ENCODE data around the gene MOK.

Gene MOK

DNA sequence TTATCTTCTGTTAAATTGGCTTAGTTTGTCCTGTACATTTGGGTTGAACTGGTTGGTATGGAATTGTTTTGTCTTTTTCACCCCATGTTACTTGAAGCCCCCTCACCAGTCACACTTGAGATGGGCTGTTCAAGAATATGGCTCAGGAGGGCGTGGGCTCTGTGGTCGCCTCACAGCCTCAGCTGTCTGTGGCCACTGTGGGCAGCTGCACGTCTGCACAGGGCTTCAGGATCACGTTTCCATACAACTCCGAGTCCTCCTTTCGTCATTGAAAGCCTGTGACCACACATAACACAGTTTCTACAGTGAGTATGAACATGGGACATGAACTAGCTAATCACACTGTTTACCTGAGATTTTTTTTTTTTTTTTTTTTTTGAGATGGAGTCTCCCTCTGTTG lies 81.3 kb downstream of the MOK start:
- TF ChIP-seq ZNF274 (IDR thresholded peaks at IDR 0.05; ENCODE audit: low read depth, low read length) = no peak

DNA sequence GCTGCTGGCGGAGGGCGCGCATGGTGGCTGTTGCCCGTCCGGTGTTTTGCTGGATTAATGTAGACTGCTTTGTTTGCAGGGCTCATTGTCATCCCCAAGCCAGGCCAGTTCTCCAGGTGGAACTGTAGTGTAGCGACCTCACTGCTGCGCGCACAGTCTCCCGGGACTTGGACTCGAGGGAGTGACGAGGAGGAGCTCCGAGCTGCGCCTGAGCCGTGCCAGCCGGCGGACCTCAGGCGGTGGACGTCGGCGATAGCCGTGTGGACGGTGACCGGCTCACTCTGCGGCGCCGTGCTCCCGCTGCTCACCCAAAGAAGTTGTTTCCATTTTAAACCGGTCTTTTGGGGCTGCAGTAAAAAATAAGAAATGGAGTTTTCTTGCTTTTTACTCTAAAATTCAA lies 82.2 kb downstream of the MOK start:
- H3K4me3 ChIP-seq (ENCODE audit: low read length) = no peak overlapping the region
- TF ChIP-seq ZNF274 (IDR thresholded peaks at IDR 0.05; ENCODE audit: low read depth, low read length) = no peak

More for the DNA sequence above, 81.3 kb downstream of the MOK start:
- no peak overlapping the region for H3K4me3 ChIP-seq (ENCODE audit: low read length)

DNA sequence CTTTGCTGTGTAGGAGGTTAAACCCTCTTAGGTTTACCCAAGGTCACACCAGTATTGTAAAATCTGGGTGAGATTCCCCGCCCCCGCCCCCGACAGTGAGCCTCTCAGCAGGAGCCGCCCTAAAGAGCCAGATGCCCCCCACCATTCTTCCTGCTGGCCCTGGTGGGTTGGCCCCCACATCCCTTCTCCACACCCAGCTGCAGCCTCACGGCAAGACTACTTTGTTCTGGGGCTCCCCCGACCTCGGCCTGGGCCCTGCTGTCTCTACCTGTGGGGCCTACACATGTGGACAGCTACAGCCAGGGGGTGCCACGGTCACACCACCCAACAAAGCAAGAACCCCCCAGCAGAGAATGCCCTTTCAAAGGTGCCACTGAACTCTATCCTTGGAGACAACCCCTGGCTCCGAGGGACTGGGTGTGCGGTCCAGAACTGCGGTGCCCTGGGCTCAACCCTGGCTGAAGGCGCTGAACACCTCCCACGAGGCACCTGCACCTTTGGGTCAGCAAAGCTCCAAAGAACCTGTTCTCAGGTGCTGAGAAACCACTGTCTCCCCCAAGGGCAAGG lies 82.9 kb downstream of the MOK start:
- H3K4me3 ChIP-seq (ENCODE audit: low read length) = no peak overlapping the region
- TF ChIP-seq ZNF274 (IDR thresholded peaks at IDR 0.05; ENCODE audit: low read depth, low read length) = no peak

DNA sequence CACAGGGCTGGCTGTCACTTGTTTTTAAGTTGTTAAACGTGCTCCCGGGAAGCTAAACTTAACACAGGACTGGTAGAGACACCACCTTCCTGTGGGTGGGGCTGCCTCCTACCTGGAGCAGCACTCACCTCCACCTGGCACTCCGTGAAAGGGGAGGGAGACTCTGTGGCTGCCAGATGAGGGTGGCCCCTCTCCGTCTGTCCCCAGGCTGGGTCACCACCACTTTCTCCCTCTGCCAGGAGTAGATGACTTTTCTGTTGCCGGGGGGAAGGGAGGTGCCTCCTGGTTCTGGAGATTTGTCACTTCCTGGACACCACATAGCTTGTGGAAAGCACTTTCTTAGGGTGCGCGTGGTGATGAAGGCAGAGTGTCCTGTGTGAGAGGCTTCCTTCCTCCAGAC lies 83.9 kb downstream of the MOK start:
- no peak for TF ChIP-seq ZNF274 (IDR thresholded peaks at IDR 0.05; ENCODE audit: low read depth, low read length)
- H3K4me3 ChIP-seq (ENCODE audit: low read length) = no peak overlapping the region

DNA sequence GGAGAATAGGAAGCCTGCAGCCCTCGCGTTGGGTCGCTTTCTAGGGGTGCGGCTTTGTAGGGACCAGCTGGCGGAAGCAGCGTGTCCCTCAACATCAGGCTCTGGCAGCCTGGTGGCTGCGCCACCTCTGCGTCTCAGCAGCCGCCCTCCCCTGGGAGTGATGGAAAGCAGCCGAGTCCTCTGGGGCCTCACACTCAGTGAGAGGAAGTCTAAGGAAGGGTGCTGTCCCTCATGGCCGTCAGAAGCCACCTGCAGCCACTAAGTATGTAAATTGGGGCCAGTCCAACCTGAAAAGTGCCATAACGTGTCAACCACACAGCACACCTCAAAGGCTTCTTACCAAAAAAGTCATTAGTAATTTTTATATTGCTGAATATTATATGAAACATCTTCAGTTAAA lies 84.9 kb downstream of the MOK start:
- no peak overlapping the region for H3K4me3 ChIP-seq (ENCODE audit: low read length)
- no peak for TF ChIP-seq ZNF274 (IDR thresholded peaks at IDR 0.05; ENCODE audit: low read depth, low read length)

DNA sequence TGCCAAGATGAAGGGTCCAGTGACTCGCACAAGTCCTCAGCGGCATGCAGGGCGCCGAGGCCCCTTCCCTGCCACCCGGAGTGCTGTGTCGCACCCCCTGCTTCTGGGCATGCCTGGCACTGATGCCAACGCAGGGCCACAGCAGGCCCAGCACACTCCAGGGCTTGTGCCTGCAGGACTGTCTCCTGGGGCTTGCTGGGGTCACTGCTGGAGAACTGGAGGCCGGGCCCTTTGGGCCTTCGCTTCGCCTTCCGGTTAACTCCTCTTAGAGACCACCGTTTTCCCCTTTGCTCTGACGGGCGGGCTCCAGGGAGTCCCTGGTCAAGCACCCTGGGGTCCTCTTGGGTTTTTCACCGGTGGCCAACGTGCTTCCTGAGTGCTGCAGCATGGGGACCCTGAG lies 85.6 kb downstream of the MOK start:
- no peak for TF ChIP-seq ZNF274 (IDR thresholded peaks at IDR 0.05; ENCODE audit: low read depth, low read length)
- H3K4me3 ChIP-seq (ENCODE audit: low read length) = no peak overlapping the region

DNA sequence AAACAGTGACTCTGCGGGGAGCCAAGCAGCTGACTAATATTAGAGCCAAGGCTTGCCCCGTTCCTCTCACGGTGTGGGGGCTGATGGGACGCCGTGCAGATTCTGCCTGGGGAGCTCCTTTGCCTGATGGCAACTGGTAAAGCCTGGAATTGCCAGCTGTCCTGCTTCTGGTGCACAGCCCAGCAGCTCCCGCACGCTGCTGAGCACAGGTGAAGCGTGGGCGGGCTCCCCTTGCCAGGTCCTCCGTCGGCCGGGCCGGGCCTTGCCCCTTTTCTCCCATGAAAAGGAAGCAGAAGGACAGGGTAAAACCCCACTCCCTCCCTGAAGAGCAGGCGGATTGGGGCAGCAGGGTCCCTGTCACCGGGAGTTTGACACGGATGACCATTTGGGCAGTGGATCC lies 86.3 kb downstream of the MOK start:
- no peak for TF ChIP-seq ZNF274 (IDR thresholded peaks at IDR 0.05; ENCODE audit: low read depth, low read length)
- H3K4me3 ChIP-seq (ENCODE audit: low read length) = no peak overlapping the region

DNA sequence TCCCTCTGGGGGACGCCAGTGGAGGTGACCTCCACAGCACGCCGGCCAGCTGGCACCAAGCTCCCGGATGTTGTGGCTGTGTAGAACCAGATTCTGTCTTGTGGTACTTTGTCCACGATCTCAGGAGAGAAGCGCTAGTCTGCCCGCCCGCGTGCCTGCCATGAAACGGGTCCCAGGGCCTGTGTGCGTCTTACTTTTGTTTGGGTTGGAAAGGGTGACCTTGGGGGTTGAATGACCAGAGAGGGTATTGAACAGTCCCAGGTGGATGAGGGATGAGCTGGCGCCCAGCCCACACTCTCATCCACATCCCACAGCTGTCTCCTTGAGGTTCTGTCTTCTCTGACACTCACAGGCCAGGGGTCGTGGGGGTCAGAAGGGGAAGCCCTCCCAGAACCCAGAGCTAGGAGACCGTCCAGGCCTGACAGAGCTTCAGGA lies 87.0 kb downstream of the MOK start:
- no peak for TF ChIP-seq ZNF274 (IDR thresholded peaks at IDR 0.05; ENCODE audit: low read depth, low read length)

DNA sequence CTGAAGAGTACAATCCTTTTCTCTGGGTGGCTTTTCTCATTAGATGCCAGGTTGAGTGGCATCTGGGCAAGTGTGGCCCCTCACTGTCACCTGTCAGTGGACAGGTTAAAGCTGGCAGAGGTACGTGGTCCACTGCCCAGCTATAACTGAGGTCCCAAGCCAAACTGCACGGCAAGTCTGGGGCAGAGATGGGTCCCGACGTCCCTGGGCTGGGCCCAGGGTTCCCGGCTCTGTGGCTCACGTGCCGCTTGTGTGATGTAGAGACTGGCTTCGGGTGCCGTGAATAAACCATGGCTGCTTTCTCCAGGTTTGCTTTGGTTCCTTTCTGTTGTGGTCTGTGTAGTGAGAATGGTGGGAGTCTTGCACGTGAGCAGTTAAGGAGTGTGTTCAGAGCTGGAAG lies 87.6 kb downstream of the MOK start:
- no peak overlapping the region for H3K4me3 ChIP-seq (ENCODE audit: low read length)
- no peak for TF ChIP-seq ZNF274 (IDR thresholded peaks at IDR 0.05; ENCODE audit: low read depth, low read length)

More for the DNA sequence above, 87.0 kb downstream of the MOK start:
- no peak overlapping the region for H3K4me3 ChIP-seq (ENCODE audit: low read length)

DNA sequence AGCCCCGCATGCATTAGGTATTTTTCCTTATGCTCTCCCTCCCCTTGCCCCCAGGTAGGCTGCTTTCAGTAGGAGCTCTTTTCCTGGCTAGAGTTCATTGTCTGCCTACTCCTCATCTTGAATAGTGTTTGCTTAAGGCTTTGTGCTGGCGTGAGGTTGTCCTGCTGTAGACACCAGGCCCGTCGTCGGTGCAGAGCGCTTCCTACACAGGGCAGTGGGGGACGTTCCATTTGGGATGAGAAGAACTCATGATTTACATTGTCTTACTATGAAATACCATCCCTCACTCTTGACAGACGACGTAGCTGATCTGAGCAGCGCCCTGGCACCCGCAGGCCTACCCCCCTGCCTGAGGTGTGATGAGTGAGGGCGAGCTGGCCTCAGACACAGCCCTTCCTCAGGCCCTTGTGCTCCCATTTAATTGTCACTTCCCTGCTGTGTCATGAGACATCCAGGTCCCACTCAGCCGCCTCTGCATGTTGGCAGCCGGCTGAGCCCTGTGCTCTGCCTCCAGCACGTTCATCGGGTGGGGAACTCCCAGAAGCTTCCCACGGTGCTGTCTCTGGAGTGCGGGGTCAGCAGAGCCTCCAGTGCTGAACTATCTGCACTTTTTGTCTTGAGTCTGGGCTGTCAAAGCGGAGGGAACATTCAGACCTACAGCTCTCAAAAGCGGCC lies 89.3 kb downstream of the MOK start:
- TF ChIP-seq ZNF274 (IDR thresholded peaks at IDR 0.05; ENCODE audit: low read depth, low read length) = no peak
- no peak overlapping the region for H3K4me3 ChIP-seq (ENCODE audit: low read length)

DNA sequence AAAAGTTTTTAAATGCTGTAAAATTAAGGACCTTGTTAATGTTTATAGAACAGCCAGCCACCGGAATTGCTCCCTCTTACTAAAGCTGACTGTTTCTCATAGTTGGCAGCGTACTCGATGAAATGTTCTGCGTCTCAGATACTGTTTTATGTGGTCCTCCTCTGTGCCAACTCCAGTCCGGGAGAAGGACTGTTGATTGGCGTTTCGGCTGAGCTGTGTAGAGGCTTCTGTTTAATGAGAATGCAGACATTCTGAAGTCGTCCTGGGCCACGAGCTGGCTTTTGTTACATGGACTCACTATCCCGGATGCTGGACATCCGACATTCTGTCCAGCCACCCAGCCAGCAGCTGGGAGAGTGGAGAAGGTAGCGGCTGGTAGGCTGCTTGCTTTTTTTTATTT lies 89.9 kb downstream of the MOK start:
- no peak for TF ChIP-seq ZNF274 (IDR thresholded peaks at IDR 0.05; ENCODE audit: low read depth, low read length)
- no peak overlapping the region for H3K4me3 ChIP-seq (ENCODE audit: low read length)

DNA sequence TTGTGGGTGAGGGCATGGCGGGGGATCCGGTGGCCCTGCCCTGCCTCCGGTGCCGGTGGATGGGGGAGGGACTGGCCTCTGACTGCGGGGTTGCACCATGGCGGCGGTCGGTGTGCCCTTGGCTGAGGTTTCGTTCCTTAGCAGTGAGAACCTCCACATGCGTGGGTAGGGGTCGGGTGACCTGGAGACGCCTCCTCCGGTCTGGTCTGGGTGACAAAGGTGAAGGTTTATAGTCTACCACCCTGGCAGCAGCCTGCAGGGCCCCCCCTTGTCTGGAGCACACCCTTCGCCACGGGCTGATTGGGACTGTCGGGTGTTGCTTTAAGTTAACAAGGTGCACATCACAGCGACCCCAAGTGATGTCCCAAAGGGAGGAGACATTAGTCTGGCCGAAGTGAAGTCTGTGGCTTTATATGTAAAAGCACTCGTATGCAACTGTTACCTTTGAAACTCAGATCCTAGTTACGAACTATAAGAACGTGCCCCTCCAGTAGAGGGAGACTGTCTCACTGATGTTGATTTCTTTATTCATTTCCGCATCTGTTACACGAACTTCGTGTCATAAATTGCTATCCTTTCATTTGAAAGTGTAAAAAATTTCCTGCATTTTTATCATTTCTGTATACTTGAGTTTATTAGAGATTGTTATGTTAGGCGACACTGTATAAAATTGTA lies 90.8 kb downstream of the MOK start:
- H3K4me3 ChIP-seq (ENCODE audit: low read length) = no peak overlapping the region
- no peak for TF ChIP-seq ZNF274 (IDR thresholded peaks at IDR 0.05; ENCODE audit: low read depth, low read length)

DNA sequence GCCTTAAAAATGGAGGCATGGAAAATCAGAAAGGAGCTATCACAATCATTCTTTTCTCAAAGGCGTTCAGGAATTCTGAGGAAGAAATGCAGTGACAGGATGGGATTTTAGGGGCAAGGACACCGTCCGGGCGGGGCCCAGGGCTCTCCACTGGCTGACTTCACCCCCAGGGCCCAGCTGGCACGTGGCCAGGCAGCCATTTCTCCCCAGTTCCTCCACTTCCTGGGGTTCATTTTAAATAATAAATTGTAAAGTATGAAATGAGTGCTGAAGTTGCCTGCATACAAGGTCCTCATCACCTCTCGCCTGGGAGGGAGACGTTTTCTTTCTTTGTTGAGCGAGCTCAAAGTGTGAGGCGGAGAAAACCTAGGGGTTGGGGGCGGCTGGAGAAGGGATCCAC lies 91.5 kb downstream of the MOK start:
- TF ChIP-seq ZNF274 (IDR thresholded peaks at IDR 0.05; ENCODE audit: low read depth, low read length) = no peak
- no peak overlapping the region for H3K4me3 ChIP-seq (ENCODE audit: low read length)

DNA sequence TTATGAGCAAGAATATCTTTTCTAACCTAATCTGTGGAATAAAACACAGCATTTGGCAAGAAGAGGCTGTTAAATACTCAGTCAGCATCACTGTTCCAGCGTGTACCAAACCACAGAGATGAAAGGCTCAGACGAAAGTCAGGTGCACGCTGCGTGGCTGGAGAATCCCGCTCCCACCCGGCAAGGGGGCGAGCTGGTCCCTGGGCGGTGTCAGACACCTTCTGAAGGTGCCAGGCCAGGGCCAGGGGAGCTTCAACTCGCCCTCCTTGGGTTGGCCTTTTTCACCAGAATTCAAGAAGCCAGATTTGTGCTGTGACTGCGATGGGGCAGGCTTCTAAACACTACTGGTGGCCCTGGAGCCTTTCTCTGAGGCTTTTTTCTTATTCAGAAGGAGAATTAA lies 92.1 kb downstream of the MOK start:
- TF ChIP-seq ZNF274 (IDR thresholded peaks at IDR 0.05; ENCODE audit: low read depth, low read length) = no peak
- no peak overlapping the region for H3K4me3 ChIP-seq (ENCODE audit: low read length)

DNA sequence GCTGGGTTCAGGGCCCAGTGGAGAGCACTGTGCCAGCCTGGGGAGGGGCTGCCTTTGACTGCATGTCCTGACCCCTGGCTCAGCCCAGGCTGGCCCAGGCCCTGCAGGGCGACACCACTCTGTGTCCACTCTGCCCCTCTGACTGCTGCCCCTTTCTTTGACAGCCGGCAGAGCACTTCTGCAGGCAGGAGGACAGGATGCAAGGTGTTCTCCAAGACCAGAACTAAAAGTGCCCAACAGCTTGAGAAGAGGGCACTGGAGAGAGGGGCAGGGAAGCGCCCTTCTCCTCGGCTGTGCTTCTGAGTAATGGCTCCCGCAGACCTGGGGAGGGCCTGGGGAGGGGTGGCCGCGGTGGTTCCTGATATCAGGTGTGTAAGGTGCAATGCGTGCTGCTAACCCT lies 92.6 kb downstream of the MOK start:
- no peak for TF ChIP-seq ZNF274 (IDR thresholded peaks at IDR 0.05; ENCODE audit: low read depth, low read length)
- H3K4me3 ChIP-seq (ENCODE audit: low read length) = no peak overlapping the region

Data from GM08714 (cell line).